GM04503 (cell line): Measurements from ENCODE around the gene MOXD1.
A peak's percentile ranks its signal among the peaks of the same experiment; 100 is the strongest.

Experiments used
- DNase-seq: peaks from one replicate; pipeline ENCODE4 v3.0.0-alpha.2; 2012; ENCODE audit warnings: low read depth

Gene MOXD1

GRCh38 chr6:132400883-132401617 lies at the start of gene MOXD1:
Gene MOXD1 (minus strand): TSS chr6:132401475. CDS start chr6:132401426, 49 bp downstream.
- DNase-seq, result no peak

DNA sequence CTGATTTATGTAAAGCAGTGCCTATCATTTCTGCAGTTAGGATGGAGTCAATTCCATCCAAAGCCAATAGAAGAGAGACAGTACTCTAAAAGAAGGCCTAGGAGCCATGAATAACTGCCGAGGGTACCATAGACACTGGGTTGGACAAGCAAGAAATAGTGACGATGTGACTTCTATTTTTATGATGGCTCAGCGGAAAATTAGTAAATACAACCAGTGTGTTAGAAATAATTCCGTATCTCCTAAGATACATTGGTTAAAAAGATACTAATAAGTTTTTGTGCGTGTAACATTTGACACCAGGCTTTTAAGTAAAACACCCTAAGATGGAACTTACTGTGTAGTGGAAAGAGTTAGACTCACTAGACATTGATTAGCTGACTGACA lies 45.6 kb upstream of the MOXD1 start:
- DNase-seq, result no peak

GRCh38 chr6:132446141-132446854 lies 45.0 kb upstream of the MOXD1 start:
- no peak for DNase-seq

GRCh38 chr6:132445201-132445951 lies 44.1 kb upstream of the MOXD1 start:
- peak; percentile 77 for DNase-seq

GRCh38 chr6:132443206-132443605 lies 41.9 kb upstream of the MOXD1 start:
- DNase-seq, result peak; percentile 74

DNA sequence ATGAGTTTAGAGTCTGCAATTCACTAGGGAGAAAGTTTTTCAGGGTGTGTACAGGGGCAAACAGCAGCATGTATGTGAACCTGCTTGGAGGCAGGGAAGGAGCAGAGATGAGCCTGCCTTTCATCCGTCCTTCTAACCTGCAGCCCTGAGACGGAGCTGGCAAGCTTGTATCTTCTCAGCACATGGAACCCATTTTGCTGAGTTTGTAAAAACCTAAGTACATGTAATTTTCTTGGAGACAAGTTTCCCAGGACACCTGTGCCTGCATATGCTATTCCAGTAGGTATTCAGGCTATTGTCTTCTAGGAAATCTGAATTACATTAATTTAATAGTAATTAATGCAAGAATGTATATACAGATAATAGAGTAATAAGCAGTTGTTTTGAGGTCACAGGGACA lies 28.8 kb upstream of the MOXD1 start:
- DNase-seq, result no peak

DNA sequence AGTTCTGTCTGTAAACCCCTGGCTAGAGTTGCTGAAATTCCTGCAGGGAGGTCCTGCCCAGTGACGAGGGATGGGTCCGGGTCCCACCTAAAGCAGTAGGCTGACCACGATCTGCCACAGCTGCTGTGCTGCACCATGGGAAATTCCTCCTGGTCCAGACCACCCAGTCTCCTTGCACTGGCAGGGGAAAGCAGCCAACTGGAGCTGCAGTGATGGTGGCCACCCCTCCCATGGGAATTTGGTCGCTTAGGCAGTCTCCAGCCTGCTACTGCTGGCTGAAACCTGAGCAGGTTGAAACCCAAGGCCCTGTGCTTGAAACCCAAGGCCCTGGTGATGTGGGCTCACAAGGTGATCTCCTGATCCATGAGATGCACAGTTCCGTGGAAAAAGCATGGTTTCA lies 23.9 kb upstream of the MOXD1 start:
- DNase-seq, result no peak

DNA sequence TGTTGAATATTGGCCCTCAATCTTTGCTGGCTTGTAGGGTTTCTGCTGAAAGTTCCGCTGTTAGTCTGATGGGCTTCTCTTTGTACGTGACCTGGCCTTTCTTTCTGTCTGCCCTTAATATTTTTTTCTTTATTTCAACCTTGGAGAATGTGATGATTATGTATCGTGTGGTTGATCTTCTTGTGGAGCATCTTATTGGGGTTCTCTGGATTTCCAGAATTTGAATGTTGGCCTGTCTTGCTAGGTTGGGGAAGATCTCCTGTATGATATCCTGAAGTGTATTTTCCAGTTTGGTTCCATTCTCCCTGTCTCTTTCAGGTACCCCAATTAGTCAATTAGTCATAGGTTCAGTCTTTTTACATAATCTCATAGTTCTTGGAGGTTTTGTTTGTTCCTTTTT lies 22.6 kb upstream of the MOXD1 start:
- no peak for DNase-seq

DNA sequence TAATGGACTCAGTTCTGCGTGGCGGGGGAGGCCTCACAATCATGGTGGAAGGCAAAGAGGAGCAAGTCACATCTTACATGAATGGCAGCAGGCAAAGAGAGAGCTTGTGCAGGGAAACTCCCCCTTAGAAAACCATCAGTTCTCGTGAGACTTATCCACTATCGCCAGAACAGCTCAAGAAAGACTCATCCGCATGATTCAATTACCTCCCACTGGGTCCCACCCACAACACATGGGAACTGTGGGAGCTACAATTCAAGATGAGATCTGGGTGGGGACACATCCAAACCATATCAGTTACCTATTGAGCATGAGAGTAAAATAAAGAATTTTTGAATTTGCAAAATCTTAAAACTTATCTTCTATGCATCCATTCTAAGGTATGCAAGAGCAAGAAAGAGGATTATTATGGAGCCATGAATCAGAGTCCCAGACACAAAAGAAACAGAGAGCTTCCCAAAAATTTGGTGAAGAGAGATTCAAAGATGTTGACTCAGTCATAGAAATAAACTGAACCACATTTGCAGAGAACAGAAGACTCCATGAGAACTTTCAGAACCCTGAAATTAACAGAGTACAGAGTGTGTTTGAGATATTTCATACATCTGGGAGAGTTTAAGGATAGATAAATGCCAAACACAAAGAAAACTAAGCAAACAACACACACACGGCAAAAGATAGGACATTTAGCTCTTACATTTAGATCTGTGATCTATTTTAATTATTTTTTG lies 17.1 kb upstream of the MOXD1 start:
- DNase-seq, result no peak

DNA sequence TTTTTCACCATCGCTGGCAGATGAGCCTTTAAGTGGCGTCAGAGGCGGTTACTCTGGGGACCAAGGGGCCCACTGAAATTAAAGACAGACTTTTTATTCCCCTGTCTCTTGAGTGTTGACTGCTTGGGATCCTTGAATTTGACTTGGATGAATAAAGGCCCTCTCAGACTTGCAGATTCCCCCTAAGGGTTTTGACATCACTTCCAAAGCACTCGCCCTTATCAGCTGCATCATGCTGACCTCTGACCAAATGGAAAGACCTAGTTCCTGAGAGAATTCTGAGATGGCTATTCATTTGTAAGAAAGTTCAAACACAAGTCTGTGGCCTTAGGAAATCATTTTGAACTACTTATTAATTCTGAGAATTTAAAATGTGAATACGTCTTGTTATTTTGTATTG lies 13.5 kb upstream of the MOXD1 start:
- no peak for DNase-seq

- DNase-seq, result no peak
These were observed 13.0 kb upstream of the MOXD1 start for GRCh38 chr6:132414322-132414721.

DNA sequence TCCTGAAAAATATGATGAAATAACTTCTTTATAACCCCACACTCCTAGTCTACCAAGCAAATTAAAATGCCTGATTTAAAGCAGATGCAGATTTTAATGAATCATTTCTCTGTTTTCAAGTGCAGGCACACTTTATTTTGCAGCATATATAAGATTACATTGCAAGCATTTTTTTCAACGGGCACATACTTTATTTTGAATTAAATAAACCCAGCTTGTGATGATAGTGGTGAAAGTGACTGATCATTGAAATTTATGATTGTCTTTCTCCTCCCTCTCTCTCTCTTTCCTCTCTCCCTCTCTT lies 12.2 kb upstream of the MOXD1 start:
- DNase-seq, result no peak

- no peak for DNase-seq
These were observed 11.6 kb upstream of the MOXD1 start for GRCh38 chr6:132412656-132413498.

GRCh38 chr6:132411296-132411695 lies 10.0 kb upstream of the MOXD1 start:
- DNase-seq, result no peak

DNA sequence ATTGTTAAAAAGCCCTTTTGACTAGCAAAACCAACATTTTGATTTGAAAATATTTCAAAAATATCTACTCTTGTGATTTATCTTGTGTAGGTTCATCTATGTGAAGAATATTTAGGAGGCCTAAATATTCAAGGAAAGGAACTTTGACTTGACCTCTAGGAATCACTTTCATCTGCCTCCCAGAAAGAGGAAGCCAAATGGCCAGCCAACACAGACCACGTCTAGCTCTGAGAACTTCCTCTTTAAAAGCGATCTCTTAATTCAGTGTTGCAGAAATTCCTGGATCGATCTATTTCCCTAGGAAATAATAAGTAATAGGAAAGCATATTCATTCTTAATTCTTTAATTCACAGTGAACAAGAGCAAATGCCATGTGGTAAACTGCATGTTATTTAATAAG lies 9.6 kb upstream of the MOXD1 start:
- no peak for DNase-seq

DNA sequence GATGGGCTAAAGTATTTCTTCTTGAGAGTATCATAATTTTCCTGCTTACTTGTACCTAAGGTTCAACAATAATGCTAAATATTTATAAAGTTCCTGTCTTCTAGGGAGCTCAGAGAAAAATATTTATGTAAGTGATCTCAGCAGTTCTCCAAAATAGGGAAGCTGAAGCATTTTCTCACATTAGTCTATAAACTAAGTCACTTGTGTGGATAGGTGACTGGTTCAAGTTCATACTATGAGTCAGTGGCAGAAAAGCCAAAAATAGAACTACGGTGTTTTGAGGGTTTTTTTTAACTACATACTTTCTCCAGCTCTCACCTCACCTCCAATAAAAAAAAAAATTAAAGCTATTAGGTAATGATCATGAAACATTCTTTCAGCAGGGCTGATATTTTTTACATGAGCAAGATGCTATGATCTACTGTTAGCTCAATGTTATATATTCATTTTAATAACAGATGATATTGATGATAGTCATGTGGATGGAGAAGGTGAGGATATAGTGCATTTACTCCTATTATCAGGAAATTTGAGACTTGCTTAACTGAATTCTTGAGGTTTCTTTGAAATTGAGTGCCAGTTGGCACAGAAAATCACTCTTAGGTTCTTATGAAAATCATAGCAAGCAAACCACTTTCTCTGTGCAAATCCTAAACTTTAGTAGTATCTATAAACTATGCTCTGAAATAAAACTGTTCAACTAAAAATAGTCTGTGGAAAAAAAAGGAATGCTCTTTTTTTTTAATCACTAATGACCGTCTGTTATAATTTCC lies 4.1 kb upstream of the MOXD1 start:
- DNase-seq, result no peak

- no peak for DNase-seq
These were observed 3.5 kb upstream of the MOXD1 start for GRCh38 chr6:132404736-132405135.

- DNase-seq, result no peak
These were observed 3.1 kb upstream of the MOXD1 start for GRCh38 chr6:132404330-132404729.

DNA sequence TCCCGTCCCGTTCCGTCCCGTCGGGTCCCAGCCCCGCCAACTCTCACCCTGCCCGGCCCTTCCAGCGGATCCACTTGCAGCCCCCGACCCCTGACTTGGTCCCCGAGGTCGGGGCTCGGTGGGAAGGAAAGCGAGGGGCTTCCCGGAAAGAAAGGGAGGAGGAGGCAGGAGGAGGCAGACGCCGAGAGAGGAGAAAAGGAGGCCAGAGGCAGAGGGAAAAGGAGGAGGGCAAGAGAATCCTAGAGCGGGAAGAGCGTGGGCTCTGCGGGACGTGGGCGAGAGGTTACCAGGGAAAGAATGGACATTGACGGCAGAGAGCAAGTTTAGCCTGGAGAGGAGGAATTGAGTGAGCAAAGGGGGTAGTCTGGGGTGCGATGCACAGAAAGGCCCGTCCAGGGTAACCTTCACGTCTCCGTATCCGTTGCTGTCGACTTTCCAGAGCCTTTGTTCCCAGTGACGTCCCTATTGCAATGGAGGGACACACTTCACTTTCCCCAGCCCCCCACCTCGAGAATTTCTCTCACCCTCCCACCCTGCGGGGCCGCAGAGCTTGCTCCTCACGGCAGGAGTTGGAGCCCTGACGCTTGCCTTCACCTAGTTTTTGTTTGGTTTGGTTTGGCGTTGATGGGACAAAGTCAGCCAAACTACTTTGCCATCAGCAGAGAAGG lies 477 bp upstream of the MOXD1 start:
- DNase-seq, result no peak

- DNase-seq, result no peak
These were observed 756 bp downstream of the MOXD1 start for GRCh38 chr6:132400555-132400882.
